ENCODE results near the gene DRD3. TPM values are rescaled to one million over a fixed set of nuclear protein-coding genes. Genes with fewer than 3 reads are reported as not detected.

Gene DRD3
- total and polyA plus RNA-seq, 2 of the 8 experiments (the other 6 are each of a cell fraction or from before 2014, with no cell fraction given): 0.32 to 1.3 TPM

DNA sequence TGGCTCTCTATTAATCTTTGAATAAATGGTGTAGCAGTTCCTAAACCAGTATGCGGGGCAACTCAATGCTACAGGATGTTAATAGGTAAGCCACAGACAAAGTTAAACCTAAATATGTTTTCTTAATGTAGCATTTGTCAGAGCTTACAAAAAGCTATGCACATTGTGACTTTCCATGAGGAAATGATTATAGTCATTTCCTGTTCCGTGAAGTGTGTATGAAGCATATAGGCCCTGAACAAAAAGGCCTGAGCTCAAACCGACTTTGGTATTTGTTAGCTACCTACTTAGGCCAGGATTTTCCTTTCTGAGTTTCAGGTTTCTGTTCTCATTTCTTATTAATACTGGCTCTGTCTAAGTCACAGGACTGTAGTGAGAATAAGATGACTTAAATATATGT lies 44.3 kb upstream of the DRD3 start:
- Histone ChIP-seq H2BK20ac (ENCODE audit: low read length) (no peak overlapping the region), H3K27me3 (replicated peaks in 1 of 4; ENCODE audit: control insufficient read depth in 3 of 4, extremely low read depth in 1 of 4, insufficient read depth in 3 of 4, low read length in 3 of 4) (no peaks in the 10 kb centered on the region), H3K18ac (ENCODE audit: extremely low read depth, low read length) (no peak overlapping the region), H3K4me1 (replicated peaks in 1 of 4; ENCODE audit: control insufficient read depth in 3 of 4, insufficient read depth in 4 of 4, low read length in 3 of 4) (peaks cover 0 to 4% (median under 1%) of the 10 kb centered on the region in 4 experiments; a peak in 1 of 7 replicates), H3K4me2 (ENCODE audit: insufficient read depth in 1 of 2, low read depth in 2 of 2, low read length in 2 of 2) (no peak overlapping the region), H4K5ac (ENCODE audit: insufficient read length, low read depth, low read length) (no peak overlapping the region), H4K20me1 (replicated peaks in 1 of 2; ENCODE audit: control insufficient read depth in 1 of 2, insufficient read depth in 2 of 2, low read length in 2 of 2) (no peaks in the 10 kb centered on the region), H2BK120ac (replicated peaks; ENCODE audit: low read depth, low read length) (no peak overlapping the region), H4K91ac (replicated peaks; ENCODE audit: insufficient read length, low read length) (no peak overlapping the region), H2AK5ac (ENCODE audit: low read depth, low read length) (no peak overlapping the region), H3K79me2 (ENCODE audit: control insufficient read depth in 1 of 2, insufficient read depth in 2 of 2, low read length in 2 of 2) (no peaks in the 10 kb centered on the region), H3K23me2 (ENCODE audit: low read depth, low read length) (no peaks in the 10 kb centered on the region), H3K14ac (ENCODE audit: insufficient read length) (no peak overlapping the region), H2BK12ac (ENCODE audit: low read depth, low read length) (no peak overlapping the region), H3K4ac (replicated peaks; ENCODE audit: insufficient read length, low read depth, low read length) (no peak overlapping the region), H3K4me3 (ENCODE audit: extremely low read depth in 1 of 4, insufficient read depth in 2 of 4, low read depth in 3 of 4, low read length in 4 of 4) (no peak overlapping the region), H3K27ac (ENCODE audit: low read depth, low read length) (no peak overlapping the region), H3K36me3 (ENCODE audit: control insufficient read depth in 2 of 4, insufficient read depth in 4 of 4, low read length in 3 of 4) (peaks cover 0 to 3% (median 0%) of the 10 kb centered on the region in 4 experiments; a peak in 1 of 8 replicates), H3K23ac (ENCODE audit: insufficient read length) (no peak overlapping the region), H3K9me3 (ENCODE audit: insufficient read depth in 2 of 2, low read depth in 1 of 2, low read length in 1 of 2) (peaks cover 14 to 17% of the 10 kb centered on the region in 2 experiments; a peak in 3 of 4 replicates), H3K9ac (replicated peaks in 1 of 4; ENCODE audit: extremely low read depth in 1 of 4, low read depth in 3 of 4, low read length in 3 of 4) (no peak overlapping the region), H2BK5ac (ENCODE audit: low read depth, low read length) (no peak overlapping the region), H2BK15ac (ENCODE audit: low read length) (no peak overlapping the region), H3K56ac (replicated peaks; ENCODE audit: insufficient read length, low read depth, low read length) (no peak overlapping the region), H4K8ac (ENCODE audit: extremely low read depth, insufficient read depth, low read length) (no peak overlapping the region), H3K79me1 (ENCODE audit: low read depth, low read length) (no peaks in the 10 kb centered on the region; the same call in 1 of the 2 replicates), H2AFZ (ENCODE audit: low read length) (no peak overlapping the region)
- FAIRE-seq: no peak
- POLR2A ChIA-PET (ENCODE audit: partially characterized antibody): no interaction called here
- 97% methylated on average over 3 of the region's 3 CpGs; no CpG with 5 or more reads in 1 of the 2 experiments for WGBS, 2 experiments (ENCODE audit: extremely low coverage in 1 of 2, insufficient coverage in 1 of 2, insufficient read length in 1 of 2, insufficient replicate concordance in 2 of 2, low coverage in 1 of 2, low lambda C conversion rate in 2 of 2, missing lambda C conversion rate in 1 of 2)
- CTCF ChIA-PET (ENCODE audit: partially characterized antibody): interaction anchor here (0.8 to 1.5 kb wide), 3 partner anchors 8 to 160 kb away, joined by 3 read pairs; no protein-coding TSS in a partner anchor
- no peak for DNase-seq (ENCODE audit: low read depth in 1 of 2, low spot score in 2 of 2)
- TF ChIP-seq RNF2 (IDR thresholded peaks at IDR 0.05; ENCODE audit: borderline replicate concordance, low read depth, low read length, missing control alignments, poor library complexity, severe bottlenecking) (no peak), TBP (IDR thresholded peaks at IDR 0.05; ENCODE audit: low read depth, low read length) (no peak), TEAD4 (IDR thresholded peaks at IDR 0.05; ENCODE audit: low read depth, low read length) (no peak), EGR1 (IDR thresholded peaks at IDR 0.05; ENCODE audit: borderline replicate concordance, low read depth, low read length) (no peak), TCF12 (IDR thresholded peaks at IDR 0.05; ENCODE audit: low read depth, low read length) (no peak), BACH1 (IDR thresholded peaks at IDR 0.05; ENCODE audit: low read length) (no peak), RBBP5 (IDR thresholded peaks at IDR 0.05; ENCODE audit: borderline replicate concordance, low read depth, low read length) (no peak), NANOG (IDR thresholded peaks at IDR 0.05; ENCODE audit: insufficient read depth, low read depth, low read length, poor library complexity, severe bottlenecking) (no peak), KDM1A (IDR thresholded peaks at IDR 0.05; ENCODE audit: borderline replicate concordance, low read length) (no peak), TAF7 (optimal IDR thresholded peaks at IDR 0.05; ENCODE audit: borderline replicate concordance, low read depth, low read length) (no peak), SP4 (IDR thresholded peaks at IDR 0.05; ENCODE audit: low read length) (no peak)
- TF ChIP-seq, protein P1, sequence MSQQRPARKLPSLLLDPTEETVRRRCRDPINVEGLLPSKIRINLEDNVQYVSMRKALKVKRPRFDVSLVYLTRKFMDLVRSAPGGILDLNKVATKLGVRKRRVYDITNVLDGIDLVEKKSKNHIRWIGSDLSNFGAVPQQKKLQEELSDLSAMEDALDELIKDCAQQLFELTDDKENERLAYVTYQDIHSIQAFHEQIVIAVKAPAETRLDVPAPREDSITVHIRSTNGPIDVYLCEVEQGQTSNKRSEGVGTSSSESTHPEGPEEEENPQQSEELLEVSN (IDR thresholded peaks at IDR 0.05): no peak
- TF ChIP-seq, protein P2, sequence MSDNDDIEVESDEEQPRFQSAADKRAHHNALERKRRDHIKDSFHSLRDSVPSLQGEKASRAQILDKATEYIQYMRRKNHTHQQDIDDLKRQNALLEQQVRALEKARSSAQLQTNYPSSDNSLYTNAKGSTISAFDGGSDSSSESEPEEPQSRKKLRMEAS (IDR thresholded peaks at IDR 0.05): no peak
